GM13977 (cell line): ENCODE data around the gene VEZT.

Experiments
- DNase-seq: peaks from one replicate; pipeline ENCODE4 v3.0.0; 2012; ENCODE audit warnings: low spot score
- in situ Hi-C: fragments of 300-500 bp; cut with MboI; formaldehyde crosslinking; loops from one replicate; pipeline ENCODE4 v1.12.0; 2022; ENCODE audit warnings: low sequenced_read_pairs, low pct_unique_long_range_greater_than_20kb, mixed read lengths, inconsistent platforms; ENCODE audit not compliant: unreplicated experiment
- TF ChIP-seq, protein P1 (sequence below): IDR thresholded peaks from 2 replicates; pipeline ENCODE4 v1.5.1; 2012; ENCODE audit warnings: mild to moderate bottlenecking, control low read depth; ENCODE audit not compliant: insufficient read depth; ENCODE audit errors: extremely low read depth, missing control alignments

Gene VEZT

DNA sequence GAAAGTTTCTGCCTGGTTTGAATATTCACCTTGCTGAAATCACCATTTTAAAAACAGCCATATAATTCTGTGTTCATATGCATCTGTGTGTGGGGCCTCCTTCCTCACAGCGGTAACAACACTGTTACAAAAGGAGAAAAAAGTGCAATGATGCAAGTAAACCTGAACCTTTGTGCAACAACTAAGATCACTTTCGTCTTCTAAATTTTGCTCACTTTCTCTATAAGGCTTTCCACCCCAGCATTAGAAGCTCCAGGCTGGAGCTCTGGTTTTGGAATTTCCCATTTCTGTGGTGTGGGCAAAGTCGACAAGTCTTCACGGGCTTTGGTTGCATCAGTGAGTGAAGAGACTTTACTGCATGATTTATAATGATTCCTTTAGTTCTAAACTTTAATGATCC, 18.7 kb upstream of the VEZT start:
- in situ Hi-C loops: no loop called here

DNA sequence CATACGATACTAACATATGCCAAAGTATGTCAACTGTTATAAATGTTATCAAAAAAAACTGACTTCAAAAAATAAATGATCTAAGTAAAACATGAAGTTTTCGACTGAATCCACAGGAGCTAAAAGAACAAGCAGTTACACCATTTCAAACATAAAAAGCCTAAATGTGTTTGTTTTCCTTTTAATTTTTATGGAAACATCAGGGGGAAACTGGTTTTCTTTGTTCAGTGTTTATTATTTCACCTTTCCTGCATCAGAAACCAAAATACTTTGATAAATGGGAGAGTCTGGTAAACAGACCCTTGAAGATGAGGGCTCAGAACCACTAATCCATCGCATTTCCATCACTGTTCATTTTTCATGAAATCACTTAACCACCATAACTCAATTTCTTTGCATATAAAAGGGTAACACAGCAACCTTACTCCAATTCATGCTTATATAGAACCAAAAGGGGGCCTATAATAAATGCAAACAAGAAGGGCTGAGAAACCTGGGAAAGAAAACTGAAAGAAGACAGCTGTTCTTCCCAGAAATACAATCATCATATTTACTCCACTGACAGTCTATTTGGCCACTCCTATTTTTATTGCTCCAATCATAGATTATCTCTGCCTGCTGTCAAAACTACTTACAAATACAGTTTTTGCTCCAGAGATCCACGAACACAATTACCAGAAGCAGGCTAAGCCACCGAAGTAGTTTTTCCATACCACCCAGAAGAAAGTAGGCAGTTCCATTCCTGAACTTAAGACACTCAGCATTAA, 17.3 kb upstream of the VEZT start:
- TF ChIP-seq, protein P1, sequence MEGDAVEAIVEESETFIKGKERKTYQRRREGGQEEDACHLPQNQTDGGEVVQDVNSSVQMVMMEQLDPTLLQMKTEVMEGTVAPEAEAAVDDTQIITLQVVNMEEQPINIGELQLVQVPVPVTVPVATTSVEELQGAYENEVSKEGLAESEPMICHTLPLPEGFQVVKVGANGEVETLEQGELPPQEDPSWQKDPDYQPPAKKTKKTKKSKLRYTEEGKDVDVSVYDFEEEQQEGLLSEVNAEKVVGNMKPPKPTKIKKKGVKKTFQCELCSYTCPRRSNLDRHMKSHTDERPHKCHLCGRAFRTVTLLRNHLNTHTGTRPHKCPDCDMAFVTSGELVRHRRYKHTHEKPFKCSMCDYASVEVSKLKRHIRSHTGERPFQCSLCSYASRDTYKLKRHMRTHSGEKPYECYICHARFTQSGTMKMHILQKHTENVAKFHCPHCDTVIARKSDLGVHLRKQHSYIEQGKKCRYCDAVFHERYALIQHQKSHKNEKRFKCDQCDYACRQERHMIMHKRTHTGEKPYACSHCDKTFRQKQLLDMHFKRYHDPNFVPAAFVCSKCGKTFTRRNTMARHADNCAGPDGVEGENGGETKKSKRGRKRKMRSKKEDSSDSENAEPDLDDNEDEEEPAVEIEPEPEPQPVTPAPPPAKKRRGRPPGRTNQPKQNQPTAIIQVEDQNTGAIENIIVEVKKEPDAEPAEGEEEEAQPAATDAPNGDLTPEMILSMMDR: no peak
- in situ Hi-C loops: no loop called here
- no peak for DNase-seq

More for the DNA sequence above, 18.7 kb upstream of the VEZT start:
- TF ChIP-seq, protein P1: no peak
- peak; percentile 39 for DNase-seq

DNA sequence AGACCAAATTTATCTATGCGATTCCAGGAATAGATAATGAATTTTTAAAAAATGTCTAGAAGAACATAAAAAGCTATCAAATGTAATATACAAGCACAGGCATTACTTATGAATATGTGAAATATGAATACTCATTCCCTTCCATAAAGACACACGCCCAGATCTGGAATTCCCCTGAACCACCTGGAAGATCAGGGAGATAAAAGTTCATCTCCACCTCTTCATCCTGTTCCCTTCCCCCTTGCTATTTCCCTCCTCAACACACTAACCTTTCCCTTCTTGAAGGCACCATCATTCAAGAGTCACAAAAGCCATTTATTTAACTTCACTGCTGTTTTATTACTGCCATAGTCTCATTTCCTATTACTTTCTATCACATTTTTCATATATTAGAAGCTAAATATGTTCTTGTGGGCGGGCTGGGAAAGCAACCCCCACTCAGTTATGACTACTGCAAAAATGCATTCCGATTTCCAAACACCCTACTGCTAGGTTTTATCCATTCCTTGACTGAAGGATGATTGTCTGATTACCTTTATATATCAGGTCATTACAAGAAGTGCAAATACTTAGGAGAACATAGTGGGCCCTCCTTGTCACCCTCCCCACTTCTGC, 16.4 kb upstream of the VEZT start:
- TF ChIP-seq, protein P1: no peak
- no peak for DNase-seq
- in situ Hi-C loops: no loop called here

DNA sequence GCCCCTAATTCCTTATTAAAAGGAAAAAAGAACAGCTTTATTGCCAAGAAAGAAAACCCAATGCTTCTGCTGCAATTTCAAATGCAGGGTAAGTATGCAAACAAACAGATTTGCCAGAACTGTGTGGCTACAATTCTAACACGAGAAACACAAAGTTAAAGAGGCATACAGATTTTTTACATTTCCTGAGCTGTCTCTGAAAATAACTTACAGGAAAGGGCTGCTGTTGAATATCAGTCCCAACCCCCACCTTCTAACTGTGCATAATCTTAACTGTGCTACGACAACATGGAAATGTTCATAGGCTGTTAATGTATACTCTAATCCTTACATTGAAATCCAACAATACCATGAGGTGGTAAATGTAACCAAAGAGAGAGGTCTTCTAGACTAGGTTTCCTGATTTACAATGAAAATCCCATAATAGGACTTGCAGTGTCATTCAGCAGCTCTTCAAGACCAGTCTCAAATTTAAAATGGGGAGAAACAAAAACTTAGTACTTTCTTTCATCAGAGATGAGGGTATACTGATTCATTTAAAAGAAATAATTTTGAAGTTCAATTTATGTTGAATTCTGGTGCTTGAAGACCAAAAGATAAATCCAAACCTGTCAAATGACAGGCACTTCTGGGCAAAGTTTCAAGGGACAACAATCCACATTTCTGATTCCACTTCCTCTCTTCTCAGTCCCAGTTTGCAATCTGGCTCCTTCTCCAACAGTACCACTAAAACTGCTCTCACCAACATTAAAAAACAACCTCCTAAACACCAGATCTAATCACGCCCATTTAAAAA, 14.7 kb upstream of the VEZT start:
- in situ Hi-C loops: no loop called here
- TF ChIP-seq, protein P1: no peak
- DNase-seq: no peak

- no peak for DNase-seq
- in situ Hi-C loops: no loop called here
Measured at GRCh38 chr12:95203487-95204030, 14.0 kb upstream of the VEZT start.

More at GRCh38 chr12:95203487-95204030, 14.0 kb upstream of the VEZT start:
- TF ChIP-seq, protein P1: no peak
